Nephron progenitor cell (in vitro differentiated cells): ENCODE data around the gene CALML3.

Source experiments
- DNase-seq: peaks from one replicate; pipeline ENCODE4 v3.0.0; 2021
- H3K27ac Mint-ChIP-seq: 2 replicates; pipeline ENCODE4 v1.8.0; 2021; ENCODE audit warnings: mild to moderate bottlenecking, moderate library complexity, mixed read lengths
- H3K27me3 Mint-ChIP-seq: 2 replicates; pipeline ENCODE4 v1.8.0; 2021; ENCODE audit warnings: mild to moderate bottlenecking, low read depth, mixed read lengths; ENCODE audit not compliant: poor library complexity
- H3K36me3 Mint-ChIP-seq: 2 replicates; pipeline ENCODE4 v1.8.0; 2021; ENCODE audit warnings: low read depth, mixed read lengths
- H3K4me1 Mint-ChIP-seq: 2 replicates; pipeline ENCODE4 v1.8.0; 2021; ENCODE audit warnings: mixed read lengths
- H3K4me3 Mint-ChIP-seq: 2 replicates; pipeline ENCODE4 v1.8.0; 2021; ENCODE audit warnings: mild to moderate bottlenecking, moderate library complexity, mixed read lengths
- H3K9me3 Mint-ChIP-seq: 2 replicates; pipeline ENCODE4 v1.8.0; 2021; ENCODE audit warnings: mild to moderate bottlenecking, moderate library complexity, mixed read lengths
- TF ChIP-seq, protein P1 (sequence below): fragments of 200-600 bp; sonication (generic); IDR thresholded peaks from 2 replicates; pipeline ENCODE4 v1.5.0; 2021; ENCODE audit warnings: antibody characterized with exemption

CALML3 gene

DNA sequence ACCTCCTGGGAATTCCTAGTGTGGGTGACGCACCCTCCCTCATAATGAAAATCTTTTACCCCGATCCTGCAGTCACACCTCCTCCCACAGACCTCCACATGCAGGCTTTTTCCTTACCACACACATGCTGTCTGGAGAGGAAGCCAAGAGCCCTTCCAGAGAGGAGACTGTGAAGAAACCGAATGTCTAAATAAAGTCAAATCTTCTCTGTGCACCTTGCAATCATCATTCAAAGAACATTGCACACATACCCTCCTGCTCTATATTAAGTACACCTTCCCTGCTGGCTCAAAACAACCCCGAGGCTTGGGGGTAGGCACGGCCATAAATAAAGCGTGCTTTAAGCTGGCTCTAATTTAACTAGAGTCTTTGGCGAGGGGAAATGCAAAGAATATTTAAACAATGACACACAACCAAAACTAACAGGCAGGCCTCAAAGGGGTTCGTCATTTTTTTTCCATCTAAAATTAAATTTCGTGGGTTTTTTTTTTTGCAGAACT, 34.9 kb downstream of the CALML3 start:
- Mint-ChIP-seq H3K36me3 (no peaks in the 10 kb centered on the region), H3K27me3 (no peaks in the 10 kb centered on the region), H3K27ac (peak overlapping the region; percentile 16), H3K4me1 (peaks cover 74% of the 10 kb centered on the region), H3K4me3 (no peak overlapping the region), H3K9me3 (no peaks in the 10 kb centered on the region)
- TF ChIP-seq, protein P1, sequence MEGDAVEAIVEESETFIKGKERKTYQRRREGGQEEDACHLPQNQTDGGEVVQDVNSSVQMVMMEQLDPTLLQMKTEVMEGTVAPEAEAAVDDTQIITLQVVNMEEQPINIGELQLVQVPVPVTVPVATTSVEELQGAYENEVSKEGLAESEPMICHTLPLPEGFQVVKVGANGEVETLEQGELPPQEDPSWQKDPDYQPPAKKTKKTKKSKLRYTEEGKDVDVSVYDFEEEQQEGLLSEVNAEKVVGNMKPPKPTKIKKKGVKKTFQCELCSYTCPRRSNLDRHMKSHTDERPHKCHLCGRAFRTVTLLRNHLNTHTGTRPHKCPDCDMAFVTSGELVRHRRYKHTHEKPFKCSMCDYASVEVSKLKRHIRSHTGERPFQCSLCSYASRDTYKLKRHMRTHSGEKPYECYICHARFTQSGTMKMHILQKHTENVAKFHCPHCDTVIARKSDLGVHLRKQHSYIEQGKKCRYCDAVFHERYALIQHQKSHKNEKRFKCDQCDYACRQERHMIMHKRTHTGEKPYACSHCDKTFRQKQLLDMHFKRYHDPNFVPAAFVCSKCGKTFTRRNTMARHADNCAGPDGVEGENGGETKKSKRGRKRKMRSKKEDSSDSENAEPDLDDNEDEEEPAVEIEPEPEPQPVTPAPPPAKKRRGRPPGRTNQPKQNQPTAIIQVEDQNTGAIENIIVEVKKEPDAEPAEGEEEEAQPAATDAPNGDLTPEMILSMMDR: no peak
- DNase-seq: no peak

- no peak for DNase-seq
- Mint-ChIP-seq H3K27me3 (no peaks in the 10 kb centered on the region), H3K9me3 (no peaks in the 10 kb centered on the region), H3K27ac (peak overlapping the region; percentile 23), H3K4me3 (peak overlapping the region; percentile 41), H3K36me3 (no peaks in the 10 kb centered on the region), H3K4me1 (peaks cover 75% of the 10 kb centered on the region)
- TF ChIP-seq, protein P1: no peak
Measured at GRCh38 chr10:5560142-5560816, 35.5 kb downstream of the CALML3 start.

GRCh38 chr10:5560817-5561703, 36.3 kb downstream of the CALML3 start:
- H3K27ac Mint-ChIP-seq: peak overlapping the region; percentile 23
- no peaks in the 10 kb centered on the region for H3K27me3 Mint-ChIP-seq
- no peaks in the 10 kb centered on the region for H3K36me3 Mint-ChIP-seq
- no peak overlapping the region for H3K4me3 Mint-ChIP-seq
- no peaks in the 10 kb centered on the region for H3K9me3 Mint-ChIP-seq
- TF ChIP-seq, protein P1: no peak
- no peak for DNase-seq
- H3K4me1 Mint-ChIP-seq: peaks cover 81% of the 10 kb centered on the region

- peaks cover 80% of the 10 kb centered on the region for H3K4me1 Mint-ChIP-seq
- TF ChIP-seq, protein P1: no peak
- H3K27me3 Mint-ChIP-seq: no peaks in the 10 kb centered on the region
- H3K27ac Mint-ChIP-seq: no peak overlapping the region
- H3K9me3 Mint-ChIP-seq: no peaks in the 10 kb centered on the region
- H3K4me3 Mint-ChIP-seq: peak overlapping the region; percentile 16
- no peak for DNase-seq
- no peaks in the 10 kb centered on the region for H3K36me3 Mint-ChIP-seq
Measured at GRCh38 chr10:5561704-5562645, 37.2 kb downstream of the CALML3 start.

- H3K36me3 Mint-ChIP-seq: no peaks in the 10 kb centered on the region
- peak overlapping the region; percentile 52 for H3K4me3 Mint-ChIP-seq
- DNase-seq: peak; percentile 37
- H3K27ac Mint-ChIP-seq: peak overlapping the region; percentile 91
- no peaks in the 10 kb centered on the region for H3K27me3 Mint-ChIP-seq
- TF ChIP-seq, protein P1: no peak
- H3K4me1 Mint-ChIP-seq: peaks cover 69% of the 10 kb centered on the region
- no peaks in the 10 kb centered on the region for H3K9me3 Mint-ChIP-seq
Measured at GRCh38 chr10:5563321-5563961, 38.7 kb downstream of the CALML3 start.
